ENCODE data around the gene KCNMA1. TPM values are rescaled to one million over a fixed set of nuclear protein-coding genes. Genes with fewer than 3 reads are reported as not detected.

The KCNMA1 gene
- total RNA-seq, 1 donor from 2014 or later = 15.3 TPM

GRCh38 chr10:77006836-77007511, 630.6 kb downstream of the KCNMA1 start:
- DNase-seq (ENCODE audit: low read depth) = no peak

- DNase-seq (ENCODE audit: low read depth) = no peak
Observed at GRCh38 chr10:77005871-77006270, 631.7 kb downstream of the KCNMA1 start.

- DNase-seq (ENCODE audit: low read depth) = peak; percentile 79
Observed at GRCh38 chr10:77004917-77005564, 632.6 kb downstream of the KCNMA1 start.

GRCh38 chr10:77002872-77003271, 634.7 kb downstream of the KCNMA1 start:
- no peak for DNase-seq (ENCODE audit: low read depth)

- no peak for DNase-seq (ENCODE audit: low read depth)
Observed at GRCh38 chr10:77001206-77001605, 636.4 kb downstream of the KCNMA1 start.

- DNase-seq (ENCODE audit: low read depth) = no peak
Observed at GRCh38 chr10:76998451-76998850, 639.2 kb downstream of the KCNMA1 start.

- no peak for DNase-seq (ENCODE audit: low read depth)
Observed at GRCh38 chr10:76997631-76998030, 640.0 kb downstream of the KCNMA1 start.

- DNase-seq (ENCODE audit: low read depth) = no peak
Observed at GRCh38 chr10:76995023-76995422, 642.6 kb downstream of the KCNMA1 start.

- DNase-seq (ENCODE audit: low read depth) = no peak
Observed at GRCh38 chr10:76993213-76993612, 644.4 kb downstream of the KCNMA1 start.

- DNase-seq (ENCODE audit: low read depth) = no peak
Observed at GRCh38 chr10:76992467-76992866, 645.1 kb downstream of the KCNMA1 start.

GRCh38 chr10:76991621-76992020, 646.0 kb downstream of the KCNMA1 start:
- no peak for DNase-seq (ENCODE audit: low read depth)

- DNase-seq (ENCODE audit: low read depth) = no peak
Observed at GRCh38 chr10:76990561-76990960, 647.0 kb downstream of the KCNMA1 start.

GRCh38 chr10:76984559-76985443, 652.8 kb downstream of the KCNMA1 start:
- peak; percentile 70 for DNase-seq (ENCODE audit: low read depth)

GRCh38 chr10:76983624-76984023, 654.0 kb downstream of the KCNMA1 start:
- no peak for DNase-seq (ENCODE audit: low read depth)

GRCh38 chr10:76982671-76983070, 654.9 kb downstream of the KCNMA1 start:
- DNase-seq (ENCODE audit: low read depth) = no peak

- no peak for DNase-seq (ENCODE audit: low read depth)
Observed at GRCh38 chr10:76981251-76981650, 656.4 kb downstream of the KCNMA1 start.

- DNase-seq (ENCODE audit: low read depth) = no peak
Observed at GRCh38 chr10:76977901-76978300, 659.7 kb downstream of the KCNMA1 start.

- peak; percentile 73 for DNase-seq (ENCODE audit: low read depth)
Observed at GRCh38 chr10:76977046-76977445, 660.6 kb downstream of the KCNMA1 start.

- no peak for DNase-seq (ENCODE audit: low read depth)
Observed at GRCh38 chr10:76976142-76976541, 661.5 kb downstream of the KCNMA1 start.

- no peak for DNase-seq (ENCODE audit: low read depth)
Observed at GRCh38 chr10:76975126-76975525, 662.5 kb downstream of the KCNMA1 start.

- DNase-seq (ENCODE audit: low read depth) = no peak
Observed at GRCh38 chr10:76974017-76974691, 663.5 kb downstream of the KCNMA1 start.
